ENCODE results near the gene GAS7. TPM values are rescaled to one million over a fixed set of nuclear protein-coding genes. Genes with fewer than 3 reads are reported as not detected.

GAS7 gene
- total RNA-seq: 100 to 1,000 TPM in 1 of 4 donors, 10 to 100 TPM in 3; 62.6 to 122 (median 77.0) TPM

- peaks cover 0 to 36% (median 4%) of the 10 kb centered on the region in 3 donors for H3K4me1 ChIP-seq
- no peaks in the 10 kb centered on the region for H3K36me3 ChIP-seq
- 0% methylated on average over 1 of the region's 86 CpGs; no CpG with 5 or more reads in 1 of the 2 donors for WGBS, 2 donors (ENCODE audit: low coverage in 1 of 2)
- H3K4me3 ChIP-seq: peak within 1 kb of the TSS; percentile 67 to 80
- peak within 1 kb of the TSS in 3 of 4 donors; percentile 67 to 79 (median 73) for H3K27ac ChIP-seq
- H3K9me3 ChIP-seq: peaks cover 0 to 9% (median 0%) of the 10 kb centered on the region in 3 donors
- no peak for TF ChIP-seq CTCF (IDR thresholded peaks at IDR 0.05)
- no peak for TF ChIP-seq POLR2AphosphoS5 (IDR thresholded peaks at IDR 0.05)
- TF ChIP-seq POLR2A (IDR thresholded peaks at IDR 0.05): peak in 1 of 2 donors; percentile 39
- no peak for TF ChIP-seq EP300 (IDR thresholded peaks at IDR 0.05)
- ATAC-seq: peak; percentile 83
- peaks cover 18% of the 10 kb centered on the region for H3K27me3 ChIP-seq
Observed at GRCh38 chr17:10198509-10199249, at the start of gene GAS7. Gene GAS7 (minus strand): TSS chr17:10198606.

GRCh38 chr17:10247810-10248209 lies 49.4 kb upstream of the GAS7 start:
- no peaks in the 10 kb centered on the region for H3K36me3 ChIP-seq
- no peak overlapping the region for H3K27ac ChIP-seq
- H3K27me3 ChIP-seq: no peaks in the 10 kb centered on the region
- no peak overlapping the region for H3K4me3 ChIP-seq
- ATAC-seq: no peak
- H3K9me3 ChIP-seq: no peaks in the 10 kb centered on the region
- peaks cover 0 to 11% (median 2%) of the 10 kb centered on the region in 3 donors for H3K4me1 ChIP-seq
- TF ChIP-seq CTCF (IDR thresholded peaks at IDR 0.05): no peak
- TF ChIP-seq POLR2AphosphoS5 (IDR thresholded peaks at IDR 0.05): no peak
- no peak for TF ChIP-seq POLR2A (IDR thresholded peaks at IDR 0.05)
- TF ChIP-seq EP300 (IDR thresholded peaks at IDR 0.05): no peak
- WGBS, 2 donors (ENCODE audit: low coverage in 1 of 2): 33 to 68% methylated on average over 3 to 4 of the region's 4 CpGs

GRCh38 chr17:10243883-10244844 lies 45.8 kb upstream of the GAS7 start:
- whole genome bisulfite sequencing, 2 donors (ENCODE audit: low coverage in 1 of 2): 38 to 39% methylated on average over 11 to 12 of the region's 12 CpGs
- ATAC-seq: peak; percentile 74
- H3K4me3 ChIP-seq: no peak overlapping the region
- no peaks in the 10 kb centered on the region for H3K36me3 ChIP-seq
- no peak for TF ChIP-seq POLR2AphosphoS5 (IDR thresholded peaks at IDR 0.05)
- TF ChIP-seq POLR2A (IDR thresholded peaks at IDR 0.05): no peak
- TF ChIP-seq CTCF (IDR thresholded peaks at IDR 0.05): no peak
- TF ChIP-seq EP300 (IDR thresholded peaks at IDR 0.05): no peak
- peaks cover 0 to 11% (median 2%) of the 10 kb centered on the region in 3 donors for H3K4me1 ChIP-seq
- H3K27ac ChIP-seq: no peak overlapping the region
- H3K27me3 ChIP-seq: no peaks in the 10 kb centered on the region
- H3K9me3 ChIP-seq: no peaks in the 10 kb centered on the region

- Histone ChIP-seq H3K4me1 (peaks cover 0 to 11% (median 2%) of the 10 kb centered on the region in 3 donors), H3K9me3 (no peaks in the 10 kb centered on the region), H3K4me3 (no peak overlapping the region), H3K36me3 (no peaks in the 10 kb centered on the region), H3K27ac (no peak overlapping the region), H3K27me3 (no peaks in the 10 kb centered on the region)
- ATAC-seq: no peak
- WGBS, 2 donors (ENCODE audit: low coverage in 1 of 2): 73 to 83% methylated on average over 4 of the region's 4 CpGs
- TF ChIP-seq CTCF (IDR thresholded peaks at IDR 0.05): no peak
Observed at GRCh38 chr17:10241781-10242180, 43.4 kb upstream of the GAS7 start.

Data from gastroesophageal sphincter (tissue), 4 donors.